HG03460 (cell line): ENCODE measurements around the gene FOXO6.

ENCODE experiments used
- ATAC-seq: cut with Tn5 transposase; IDR thresholded peaks from one replicate; pipeline ENCODE4 v1.9.1; 2021; ENCODE audit not compliant: unreplicated experiment

FOXO6 gene

DNA sequence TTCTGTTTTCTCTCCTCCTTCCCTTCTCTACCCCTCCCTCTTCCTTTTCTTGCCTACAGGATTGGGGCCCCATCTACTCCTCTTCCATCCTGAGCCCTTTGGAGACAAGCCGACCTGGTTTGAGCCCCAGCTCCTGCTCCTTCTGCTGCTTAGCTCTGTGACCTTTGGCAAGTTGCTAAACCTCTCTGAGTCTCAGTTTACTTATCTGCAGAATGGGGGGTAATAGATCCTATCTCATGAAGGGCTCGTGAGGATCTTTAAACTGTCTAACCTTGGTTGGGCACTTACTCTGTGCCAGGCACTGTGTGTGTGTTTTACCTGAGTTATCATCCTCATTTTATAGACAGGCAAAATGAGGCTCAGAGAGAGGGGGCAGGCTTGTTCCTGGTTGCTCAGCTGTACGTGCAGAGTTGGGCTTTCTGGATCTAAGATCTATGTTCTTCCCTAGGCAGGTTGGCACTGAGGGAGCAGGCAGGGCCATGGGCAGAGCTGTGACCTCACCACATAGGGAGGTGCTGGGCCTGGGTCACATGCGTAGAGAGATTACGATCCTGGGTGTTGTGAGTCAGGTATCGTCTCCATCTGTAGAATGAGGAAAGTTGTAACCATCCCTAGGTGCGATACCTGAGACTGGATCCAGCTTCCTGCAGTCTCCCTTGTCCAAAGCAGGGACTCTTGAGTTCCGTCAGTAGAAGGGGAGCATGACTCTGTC, 58.5 kb downstream of the FOXO6 start:
- ATAC-seq: no peak

DNA sequence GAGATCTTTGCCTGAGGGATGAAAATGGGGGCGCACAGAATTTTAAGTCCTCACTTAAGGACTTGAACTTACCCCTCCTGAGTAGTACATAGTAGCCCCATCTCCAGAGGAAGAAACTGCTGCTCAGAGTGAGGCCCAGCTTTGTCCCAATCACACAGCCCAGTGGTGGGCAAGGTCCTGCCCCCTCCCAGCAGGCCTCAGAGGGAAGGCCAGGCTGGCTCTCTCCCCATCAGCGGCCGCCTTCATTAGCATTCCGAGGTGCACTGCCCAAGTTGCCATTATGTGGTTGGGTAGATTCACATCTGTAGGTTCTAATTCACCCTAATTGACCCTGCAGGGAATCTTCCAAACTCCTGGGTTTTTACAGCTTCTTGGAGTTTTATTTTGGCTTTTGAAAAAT, 59.1 kb downstream of the FOXO6 start:
- no peak for ATAC-seq

DNA sequence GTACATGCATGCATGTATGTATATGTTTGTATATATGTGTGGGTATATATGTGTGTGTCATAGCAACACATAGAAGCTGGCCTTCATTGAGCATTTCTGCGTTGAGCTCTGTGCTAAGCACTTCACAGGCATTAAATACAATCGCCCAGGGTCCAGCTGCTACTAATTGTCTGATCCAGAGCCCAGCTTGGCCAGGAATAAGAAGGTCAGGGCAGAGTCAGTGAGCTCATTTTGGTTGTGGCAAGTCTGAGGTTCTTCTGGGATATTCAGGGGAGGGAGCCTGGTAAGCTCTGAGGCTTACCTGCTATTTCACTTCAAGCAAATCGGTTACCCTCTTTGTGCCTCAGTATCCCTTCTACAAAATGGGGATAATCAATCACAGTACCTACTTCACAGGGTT, 59.6 kb downstream of the FOXO6 start:
- no peak for ATAC-seq

DNA sequence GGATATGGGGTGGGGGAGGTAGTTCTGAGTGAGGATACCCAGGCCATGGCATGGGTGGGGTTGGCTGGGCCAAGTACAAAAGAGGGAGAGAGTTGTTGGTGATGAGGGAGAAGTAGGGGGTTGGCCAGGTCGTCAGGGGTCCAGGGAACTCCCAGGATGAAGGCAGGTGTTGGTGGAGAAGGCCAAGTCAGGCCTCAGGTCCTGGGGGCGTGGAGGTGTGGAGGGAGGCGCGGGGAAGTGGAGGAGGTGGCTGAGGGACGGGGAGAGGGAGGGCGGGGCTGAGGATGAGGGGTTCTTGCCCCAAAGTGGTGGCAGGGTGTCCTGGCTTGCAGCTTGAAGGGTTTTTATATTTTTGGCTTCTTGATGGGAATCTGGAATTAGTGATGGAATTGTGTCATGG, 61.1 kb downstream of the FOXO6 start:
- ATAC-seq: no peak

GRCh38 chr1:41423511-41424191, 62.4 kb downstream of the FOXO6 start:
- no peak for ATAC-seq

DNA sequence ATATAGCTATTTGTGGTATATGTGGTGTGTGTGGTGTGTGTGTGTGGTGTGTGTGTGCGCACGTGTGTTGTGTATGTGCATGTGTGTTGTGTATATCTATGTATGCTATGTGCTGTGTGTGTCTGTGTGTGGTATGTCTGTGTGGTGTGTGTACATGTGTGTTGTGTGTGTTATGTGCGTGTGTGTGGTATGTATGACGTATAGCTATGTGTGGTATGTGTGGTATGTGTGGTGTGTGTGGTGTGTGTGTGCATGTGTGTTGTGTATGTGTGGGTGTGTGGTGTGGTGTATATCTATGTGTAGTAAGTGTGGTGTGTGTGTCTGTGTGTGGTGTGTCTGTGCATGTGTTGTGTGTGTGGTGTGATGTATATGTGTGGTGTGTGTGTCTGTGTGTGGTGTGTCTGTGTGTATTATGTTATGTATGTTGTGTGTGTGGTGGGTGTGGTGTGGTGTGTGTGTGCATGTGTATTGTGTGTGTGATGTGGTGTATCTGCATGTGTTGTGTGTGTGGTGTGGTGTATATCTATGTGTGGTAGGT, 63.4 kb downstream of the FOXO6 start:
- no peak for ATAC-seq

GRCh38 chr1:41425369-41425768, 64.1 kb downstream of the FOXO6 start:
- ATAC-seq: no peak

DNA sequence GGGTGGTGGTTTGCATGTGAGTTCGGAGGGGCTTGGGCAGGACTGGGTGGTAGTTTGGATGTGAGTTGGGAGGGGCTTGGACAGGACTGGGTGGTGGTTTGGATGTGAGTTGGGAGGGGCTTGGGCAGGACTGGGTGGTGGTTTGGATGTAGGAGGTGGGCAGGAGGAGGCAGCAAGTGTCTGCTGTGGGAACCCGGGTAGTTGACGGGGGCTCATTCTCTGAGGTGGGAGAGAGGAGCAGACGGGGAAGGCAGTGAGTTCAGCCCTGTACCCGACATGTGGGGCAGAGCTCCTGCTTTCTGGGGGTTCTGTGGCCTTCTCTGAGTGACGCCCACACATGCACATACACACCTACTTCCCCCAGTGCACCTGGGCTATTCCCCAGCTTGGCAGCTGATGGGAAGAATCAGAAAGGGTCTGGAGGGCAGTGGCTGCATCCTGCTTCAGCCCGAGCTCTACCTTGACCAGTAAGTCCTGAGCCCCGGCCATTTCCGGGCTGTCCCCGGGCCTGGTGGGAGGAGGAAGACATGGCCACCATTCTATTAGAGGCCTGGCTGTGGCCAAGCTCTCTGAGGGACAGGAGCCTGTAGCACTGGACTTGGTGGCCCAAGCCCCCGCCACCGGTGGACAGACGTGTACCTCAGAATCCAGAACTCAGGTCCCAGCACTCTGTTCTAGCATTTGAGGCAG, 65.1 kb downstream of the FOXO6 start:
- ATAC-seq: no peak

DNA sequence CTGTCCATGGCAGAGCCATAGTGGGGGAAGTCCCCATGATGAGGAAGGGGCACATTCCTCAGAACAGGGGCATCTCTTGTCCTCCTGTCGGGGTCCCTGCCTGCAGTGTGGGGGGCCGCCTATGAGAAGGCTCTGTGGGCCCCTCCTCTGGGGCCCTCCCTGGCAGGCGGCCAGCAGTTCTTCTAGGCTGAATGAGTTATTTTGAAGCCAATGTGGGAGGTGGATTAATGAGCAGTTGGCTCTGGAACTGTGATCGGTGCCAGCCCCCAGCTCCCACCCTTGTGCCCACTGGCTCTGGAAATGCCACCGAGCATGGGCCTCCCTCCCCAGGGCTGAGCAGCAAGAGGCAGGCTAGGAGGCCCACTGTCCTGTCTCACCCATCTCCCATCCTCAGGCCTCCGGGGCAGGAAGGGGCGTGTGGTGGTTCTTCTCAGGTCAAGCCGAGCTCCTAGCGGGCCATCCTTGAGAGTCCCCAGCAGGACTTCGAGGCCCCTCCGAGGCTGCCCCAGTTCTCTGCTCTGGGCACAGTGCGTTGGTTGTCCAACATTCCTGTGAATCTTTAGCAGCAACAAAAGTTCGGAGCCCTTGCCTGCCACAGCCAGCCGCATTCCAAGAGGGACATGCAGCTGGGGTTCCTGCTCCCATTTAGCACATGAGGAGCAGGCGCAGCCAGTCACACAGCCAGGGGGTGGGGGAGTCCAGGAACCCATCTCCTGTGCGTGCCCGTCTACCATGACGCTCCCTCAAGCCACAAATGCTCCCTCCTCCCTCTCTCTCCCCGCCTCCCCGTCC, 66.1 kb downstream of the FOXO6 start:
- ATAC-seq: no peak

DNA sequence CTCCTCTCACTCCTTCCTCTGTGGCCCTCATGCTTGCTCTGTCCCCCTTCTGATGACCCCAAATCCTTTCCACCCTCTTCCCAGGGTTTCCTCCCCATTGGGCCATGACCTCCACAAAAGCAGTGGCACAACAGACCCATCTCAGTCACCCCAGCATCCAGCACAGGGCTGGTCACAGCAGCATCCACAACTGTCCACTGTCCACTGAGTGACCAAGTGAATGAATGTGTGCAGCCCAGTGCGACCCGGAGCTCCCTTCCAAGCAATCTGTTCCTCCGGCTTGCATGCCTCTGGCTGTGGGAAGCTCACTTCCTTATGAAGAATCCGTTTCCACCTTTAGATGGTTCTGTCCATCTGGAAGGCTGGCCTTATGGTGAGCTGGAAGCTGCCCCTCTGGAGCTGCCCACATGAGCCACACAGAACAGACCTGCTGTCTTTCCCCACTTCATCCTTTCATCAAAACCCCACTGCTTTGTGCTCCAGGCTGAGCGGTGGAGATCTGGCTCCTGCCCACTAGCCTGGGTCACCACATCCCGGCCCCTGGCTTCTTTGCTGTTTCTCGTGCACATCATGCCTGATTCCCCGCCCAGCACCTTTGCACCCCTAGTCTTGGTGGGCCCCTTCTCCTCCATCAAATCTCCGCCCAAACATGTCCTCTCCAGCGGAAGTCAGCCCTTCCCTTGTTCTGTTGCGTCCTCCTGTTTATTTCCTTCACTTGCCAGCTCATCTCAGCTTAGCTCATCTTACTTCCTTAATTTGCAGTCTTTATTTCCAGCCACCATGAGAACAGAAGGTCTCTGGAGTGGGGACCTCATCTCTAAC, 66.9 kb downstream of the FOXO6 start:
- no peak for ATAC-seq

- no peak for ATAC-seq
These were observed 67.8 kb downstream of the FOXO6 start for GRCh38 chr1:41428738-41429640.

GRCh38 chr1:41429641-41430035, 68.4 kb downstream of the FOXO6 start:
- ATAC-seq: no peak

- ATAC-seq: no peak
These were observed 68.8 kb downstream of the FOXO6 start for GRCh38 chr1:41430069-41430468.

- ATAC-seq: no peak
These were observed 69.3 kb downstream of the FOXO6 start for GRCh38 chr1:41430582-41430981.

GRCh38 chr1:41431490-41432350, 70.5 kb downstream of the FOXO6 start:
- no peak for ATAC-seq
